HepG2 (cell line): Measurements from ENCODE around the gene CCSER2. TPM values are rescaled to one million over a fixed set of nuclear protein-coding genes. Genes with fewer than 3 reads are reported as not detected.

ENCODE experiments used
- AFF4 ChIP-seq: sonication (generic); formaldehyde crosslinking; IDR thresholded peaks from 2 replicates; pipeline ENCODE4 v1.4.0; 2020; ENCODE audit warnings: missing genetic modification reagents
- ARHGAP35 ChIP-seq: sonication (generic); formaldehyde crosslinking; IDR thresholded peaks from 2 replicates; pipeline ENCODE4 v1.9.0; 2022; ENCODE audit warnings: mild to moderate bottlenecking, inconsistent platforms, moderate library complexity, missing genetic modification reagents, borderline replicate concordance
- EHMT2 ChIP-seq: fragments of 200-600 bp; sonication (generic); IDR thresholded peaks from 2 replicates; pipeline ENCODE4 v1.7.0; 2017; ENCODE audit warnings: antibody characterized with exemption, low read depth, low read length, borderline replicate concordance
- HBP1 ChIP-seq: IDR thresholded peaks from 2 replicates; pipeline ENCODE4 v1.6.1; 2016; ENCODE audit warnings: low read depth, control low read depth
- HNF4A ChIP-seq: sonication (generic); formaldehyde crosslinking; IDR thresholded peaks from 2 replicates; pipeline ENCODE4 v1.4.0; 2020; ENCODE audit warnings: missing genetic modification reagents
- HNF4G ChIP-seq, 2 experiments: sonication (generic) in 1 of 2; formaldehyde crosslinking in 1 of 2; IDR thresholded peaks; 2 replicates each; pipeline versions ENCODE4 v1.4.0 to v1.6.1; 2011 to 2020; ENCODE audit warnings: borderline replicate concordance in 2 of 2, low read depth in 2 of 2, mild to moderate bottlenecking in 2 of 2, low read length in 1 of 2, missing genetic modification reagents in 1 of 2, moderate library complexity in 1 of 2
- LCORL ChIP-seq, 2 experiments: fragments of 450-650 bp in 1 of 2; sonication (generic) in 1 of 2; formaldehyde crosslinking in 1 of 2; IDR thresholded peaks; 2 replicates each; pipeline versions ENCODE4 v1.5.0 to v1.6.1; 2017 to 2020; ENCODE audit warnings: antibody characterized with exemption in 1 of 2, missing genetic modification reagents in 1 of 2
- MBNL3 ChIP-seq: fragments of 250-450 bp; sonication (Bioruptor Pico); conservative IDR thresholded peaks from 2 replicates; pipeline ENCODE4 v1.8.0; 2022; ENCODE audit warnings: mild to moderate bottlenecking, inconsistent platforms
- NCOA1 ChIP-seq: sonication (generic); formaldehyde crosslinking; IDR thresholded peaks from 2 replicates; pipeline ENCODE4 v1.9.0; 2021; ENCODE audit warnings: missing genetic modification reagents
- NR2F2 ChIP-seq: IDR thresholded peaks from 2 replicates; pipeline ENCODE4 v1.6.1; 2012; ENCODE audit warnings: low read depth, inconsistent platforms, borderline replicate concordance
- NR2F6 ChIP-seq, 2 experiments: IDR thresholded peaks; 2 replicates each; pipeline ENCODE4 v1.6.1; 2016; ENCODE audit warnings: antibody characterized with exemption in 1 of 2, mild to moderate bottlenecking in 1 of 2
- PCBP1 ChIP-seq: fragments of 200-400 bp; formaldehyde crosslinking; IDR thresholded peaks from 2 replicates; pipeline ENCODE4 v1.6.1; 2017; ENCODE audit warnings: mild to moderate bottlenecking, low read depth, low read length, borderline replicate concordance
- PRMT3 ChIP-seq: sonication (generic); formaldehyde crosslinking; IDR thresholded peaks from 2 replicates; pipeline ENCODE4 v1.8.1; 2022; ENCODE audit warnings: low read depth, mild to moderate bottlenecking, moderate library complexity, missing genetic modification reagents, borderline replicate concordance
- ZBTB21 ChIP-seq: sonication (generic); formaldehyde crosslinking; IDR thresholded peaks from 2 replicates; pipeline ENCODE4 v1.4.0; 2020; ENCODE audit warnings: missing genetic modification reagents
- ZFP91 ChIP-seq: sonication (generic); formaldehyde crosslinking; IDR thresholded peaks from 2 replicates; pipeline ENCODE4 v1.9.0; 2022; ENCODE audit warnings: missing genetic modification reagents, mild to moderate bottlenecking, borderline replicate concordance
- ZNF232 ChIP-seq: sonication (generic); formaldehyde crosslinking; IDR thresholded peaks from 2 replicates; pipeline ENCODE4 v1.4.0; 2020; ENCODE audit warnings: missing genetic modification reagents, borderline replicate concordance
- ZNF33B ChIP-seq: sonication (generic); formaldehyde crosslinking; IDR thresholded peaks from 2 replicates; pipeline ENCODE4 v1.5.1; 2020; ENCODE audit warnings: mild to moderate bottlenecking, missing genetic modification reagents
- ZNF44 ChIP-seq: sonication (generic); formaldehyde crosslinking; IDR thresholded peaks from 2 replicates; pipeline ENCODE4 v1.5.1; 2020; ENCODE audit warnings: mild to moderate bottlenecking, missing genetic modification reagents
- ZNF644 ChIP-seq: IDR thresholded peaks from 2 replicates; pipeline ENCODE4 v1.6.1; 2016; ENCODE audit warnings: low read depth
- ZNF710 ChIP-seq: sonication (generic); formaldehyde crosslinking; IDR thresholded peaks from 2 replicates; pipeline ENCODE4 v1.5.0; 2020; ENCODE audit warnings: mild to moderate bottlenecking, missing genetic modification reagents, borderline replicate concordance
- polyA plus RNA-seq, 8 experiments: library from polyadenylated mRNA; depleted of rRNA in 3 of 8; stranded (reverse) in 7 of 8; unstranded in 1 of 8; fragments of >200 nt; fragmentation: Illumina TruSeq in 4 of 8; extraction: Trizol in 4 of 8; gene quantifications; 2 replicates each; pipeline versions ENCODE4 v1.2.1 to v1.2.3, GENCODE V29; 2011 to 2016; ENCODE audit warnings: low read depth in 4 of 8, missing spikeins in 1 of 8, mixed read lengths in 1 of 8; ENCODE audit not compliant: insufficient read depth in 1 of 8
- total RNA-seq, 5 experiments: library from RNA; depleted of rRNA; stranded (reverse); fragments of >200 nt; fragmentation: Illumina TruSeq; extraction: Trizol; gene quantifications; 2 replicates each; pipeline ENCODE4 v1.2.3, GENCODE V29; 2016; ENCODE audit warnings: low read depth in 1 of 5

The CCSER2 gene
- total and polyA plus RNA-seq, 2 of the 13 experiments (the other 11 are each of a cell fraction or from before 2014, with no cell fraction given): 13.3 to 17.2 TPM

- TF ChIP-seq ZNF710 (CRISPR knock-in tag) (no peak), ZNF644 (CRISPR knock-in tag) (no peak), PRMT3 (CRISPR knock-in tag) (no peak), HBP1 (CRISPR knock-in tag) (no peak), EHMT2 (no peak), MBNL3 (CRISPR knock-in tag) (no peak), HNF4A (CRISPR knock-in tag) (no peak), NR2F2 (no peak), ZNF44 (CRISPR knock-in tag) (no peak), NCOA1 (CRISPR knock-in tag) (no peak), ZFP91 (CRISPR knock-in tag) (no peak), LCORL (IDR thresholded peaks at IDR 0.05) (no peak), LCORL (CRISPR knock-in tag; IDR thresholded peaks at IDR 0.05) (no peak), PCBP1 (no peak), ZBTB21 (CRISPR knock-in tag) (no peak), HNF4G (IDR thresholded peaks at IDR 0.05; ENCODE audit: borderline replicate concordance, low read depth, low read length) (no peak), HNF4G (CRISPR knock-in tag; IDR thresholded peaks at IDR 0.05; ENCODE audit: borderline replicate concordance, low read depth) (peak; percentile 53; the same call in 1 of the 2 replicates), ZNF33B (CRISPR knock-in tag) (no peak), ZNF232 (CRISPR knock-in tag) (no peak), AFF4 (CRISPR knock-in tag) (no peak), NR2F6 (IDR thresholded peaks at IDR 0.05) (no peak), NR2F6 (CRISPR knock-in tag; IDR thresholded peaks at IDR 0.05) (no peak), ARHGAP35 (CRISPR knock-in tag) (no peak)
Measured at GRCh38 chr10:84328418-84329195, at the start of gene CCSER2 (continued).
